Activated gamma-delta T cell treated with anti-CD3 and anti-CD28 coated beads, Interleukin-2, amount 50 U/mL, for 16 hours (primary cell): Measurements from ENCODE around the gene MPP3.
"Not testable (repeated sequence)": the region's sequence is repeated elsewhere in the genome, so short reads cannot be mapped to it uniquely, and the experiment has no call there.

Source experiments
- DNase-seq: peaks from one replicate; pipeline ENCODE4 v3.0.0-alpha.2; 2020; ENCODE audit warnings: low read depth

The MPP3 gene, protein sequence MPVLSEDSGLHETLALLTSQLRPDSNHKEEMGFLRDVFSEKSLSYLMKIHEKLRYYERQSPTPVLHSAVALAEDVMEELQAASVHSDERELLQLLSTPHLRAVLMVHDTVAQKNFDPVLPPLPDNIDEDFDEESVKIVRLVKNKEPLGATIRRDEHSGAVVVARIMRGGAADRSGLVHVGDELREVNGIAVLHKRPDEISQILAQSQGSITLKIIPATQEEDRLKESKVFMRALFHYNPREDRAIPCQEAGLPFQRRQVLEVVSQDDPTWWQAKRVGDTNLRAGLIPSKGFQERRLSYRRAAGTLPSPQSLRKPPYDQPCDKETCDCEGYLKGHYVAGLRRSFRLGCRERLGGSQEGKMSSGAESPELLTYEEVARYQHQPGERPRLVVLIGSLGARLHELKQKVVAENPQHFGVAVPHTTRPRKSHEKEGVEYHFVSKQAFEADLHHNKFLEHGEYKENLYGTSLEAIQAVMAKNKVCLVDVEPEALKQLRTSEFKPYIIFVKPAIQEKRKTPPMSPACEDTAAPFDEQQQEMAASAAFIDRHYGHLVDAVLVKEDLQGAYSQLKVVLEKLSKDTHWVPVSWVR

DNA sequence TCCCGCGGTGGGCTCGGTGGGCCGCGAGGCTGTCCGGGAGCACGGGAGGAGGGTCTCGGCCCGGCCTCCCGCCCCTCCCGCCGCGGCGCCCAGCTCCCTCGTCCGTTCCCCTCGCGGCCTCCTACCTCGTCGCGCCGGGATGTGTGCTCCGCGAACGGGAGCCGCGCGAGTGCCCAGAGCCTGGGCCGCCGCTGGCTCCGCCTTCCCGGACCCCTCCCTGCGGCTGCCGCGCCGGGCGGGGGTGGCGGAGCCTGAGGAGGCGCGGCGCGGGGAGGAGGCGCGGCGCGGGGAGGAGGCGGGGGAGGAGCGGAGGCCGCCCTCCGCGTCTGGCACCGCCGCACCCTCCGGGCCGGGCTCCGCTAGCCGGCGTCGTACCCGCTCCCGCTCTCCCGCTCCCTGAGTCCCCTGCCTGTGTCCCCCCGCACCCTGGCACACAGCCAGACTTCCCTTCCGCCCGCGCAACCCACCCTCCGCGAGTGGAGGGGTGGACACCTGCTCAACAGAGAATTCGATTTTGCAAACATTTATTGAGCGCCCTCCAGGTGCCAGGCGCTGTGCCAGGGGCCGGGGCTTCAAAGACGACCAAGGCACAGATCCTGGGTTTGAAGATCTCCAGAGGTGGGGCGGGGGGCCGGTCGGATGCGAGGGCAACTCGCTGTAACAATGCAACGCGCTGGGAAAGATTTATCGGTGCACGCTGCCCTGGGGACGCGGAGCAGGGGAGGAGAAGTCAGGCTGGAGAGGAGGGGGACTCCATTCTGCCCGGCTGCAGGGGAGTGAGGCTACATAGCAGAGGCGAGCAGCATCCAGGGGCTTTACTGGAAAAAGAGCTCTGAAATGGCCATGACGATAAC, at the start of gene MPP3:
TSS of gene MPP3 (minus strand) at position 171 of the 854 bp plus-strand sequence. CDS start 1,240 bp downstream, outside the sequence.
- DNase-seq = peak; percentile 4

DNA sequence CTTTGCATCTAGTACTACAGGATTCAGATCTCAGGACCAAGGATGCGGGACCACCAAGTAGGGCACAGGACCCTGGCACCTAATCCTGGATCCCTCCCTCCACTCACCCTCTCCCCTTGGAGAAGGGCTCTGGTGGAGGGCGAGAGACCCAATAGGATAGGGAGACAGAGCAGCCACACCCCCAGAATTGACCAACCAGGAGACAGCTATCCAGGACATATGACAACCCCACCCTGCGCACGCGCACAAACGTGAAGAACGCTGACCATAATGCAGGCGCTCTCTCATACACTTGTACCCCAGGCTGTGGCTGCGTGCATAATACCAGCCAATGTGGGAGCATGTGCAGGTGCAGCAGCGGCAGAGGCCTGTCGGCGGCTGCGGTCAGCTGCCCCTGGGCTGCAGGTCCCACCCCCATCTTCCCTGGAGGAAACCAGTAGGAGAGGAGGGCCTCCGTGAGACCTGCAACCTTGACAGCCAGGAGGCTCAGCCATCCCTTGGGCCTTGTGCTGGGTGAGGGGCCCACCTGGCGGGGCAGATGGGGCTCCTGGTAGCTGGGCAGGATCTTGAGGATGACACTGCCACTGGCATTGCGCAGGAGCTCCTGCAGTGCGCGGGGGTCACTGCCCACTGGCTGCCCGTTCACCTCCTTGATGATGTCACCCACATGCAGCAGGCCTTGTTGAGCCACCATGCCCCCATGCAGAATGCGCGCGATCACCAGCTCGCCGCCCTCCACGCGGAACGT, 49.0 kb upstream of the MPP3 start:
- no peak for DNase-seq

DNA sequence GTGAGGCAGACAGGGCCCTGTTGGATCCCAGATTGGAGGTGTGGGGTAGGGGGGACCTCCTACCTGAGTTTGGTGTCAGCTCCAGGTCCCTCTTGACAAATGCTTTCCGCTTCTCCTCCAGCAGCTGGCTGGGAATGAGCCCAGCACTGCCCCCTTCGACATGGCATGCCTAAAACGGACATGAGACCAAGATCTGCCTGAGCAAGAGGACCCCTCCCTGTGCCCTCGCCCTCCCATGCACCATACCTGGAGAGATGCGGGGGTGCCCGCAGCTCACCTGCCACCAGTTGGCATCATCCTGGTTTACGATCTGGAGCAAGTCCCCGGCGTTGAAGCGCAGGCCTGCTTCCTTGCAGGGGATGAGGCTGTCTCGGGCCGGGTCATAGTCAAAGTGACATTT, 48.2 kb upstream of the MPP3 start:
- DNase-seq = no peak

DNA sequence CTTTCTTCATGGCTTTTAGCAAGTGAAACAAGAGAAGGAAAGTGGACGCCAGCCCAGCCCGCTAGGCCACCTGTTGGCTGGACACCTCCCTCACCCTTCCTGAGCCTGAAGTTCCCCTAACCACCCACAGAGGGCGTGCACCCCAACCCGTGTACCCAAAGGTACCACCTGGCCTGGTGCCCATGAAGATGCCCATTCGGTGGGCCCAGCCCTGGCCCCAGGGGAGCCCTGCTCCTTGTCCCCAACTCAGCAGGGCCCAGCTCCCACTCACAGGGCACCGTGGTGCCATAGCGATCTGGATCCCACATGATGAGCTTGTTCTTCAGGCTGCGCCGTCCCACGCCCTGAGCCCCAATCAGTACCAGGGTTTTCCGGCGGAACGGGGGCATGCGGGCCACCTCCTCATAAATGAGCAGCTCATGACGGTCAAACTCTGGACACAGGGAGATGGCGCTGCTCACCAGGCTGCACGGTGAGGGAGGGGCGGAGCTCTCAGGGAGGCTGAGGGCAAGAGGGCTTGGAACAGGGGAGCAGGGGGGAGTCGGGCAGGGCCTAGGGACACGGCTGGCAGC, 47.6 kb upstream of the MPP3 start:
- no peak for DNase-seq

DNA sequence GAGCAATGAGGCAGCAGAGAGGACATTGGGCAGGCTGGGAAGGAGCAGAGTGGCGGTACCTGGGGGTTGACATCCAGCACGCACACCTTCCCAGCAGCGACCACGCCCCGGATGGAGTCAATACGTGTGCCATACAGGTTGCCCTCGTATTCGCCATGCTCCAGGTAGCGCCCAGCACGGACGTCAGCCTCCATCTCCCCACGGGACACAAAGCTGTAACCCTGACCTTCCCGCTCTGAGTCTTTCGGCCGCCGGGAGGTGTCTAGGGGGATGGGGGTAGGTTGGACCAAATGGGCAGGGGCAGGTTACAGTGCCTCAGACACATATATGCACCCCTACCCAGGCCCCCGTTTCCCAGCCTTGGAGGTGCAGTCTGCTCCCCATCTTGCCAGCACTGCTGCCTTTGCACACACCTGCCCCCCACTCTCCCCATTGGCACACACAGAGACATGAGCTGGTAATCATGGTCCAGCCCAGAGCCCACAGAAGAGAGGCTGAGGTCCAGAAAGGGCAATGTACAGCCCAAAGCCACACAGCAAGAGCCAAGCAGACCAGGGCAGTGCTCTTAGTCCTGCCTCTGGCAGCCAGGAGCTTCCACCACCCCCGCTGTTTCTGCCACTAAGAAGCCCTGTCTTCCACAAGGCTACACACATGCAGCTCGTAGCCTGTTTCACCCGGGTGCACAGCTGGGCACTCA, 46.9 kb upstream of the MPP3 start:
- DNase-seq = no peak

DNA sequence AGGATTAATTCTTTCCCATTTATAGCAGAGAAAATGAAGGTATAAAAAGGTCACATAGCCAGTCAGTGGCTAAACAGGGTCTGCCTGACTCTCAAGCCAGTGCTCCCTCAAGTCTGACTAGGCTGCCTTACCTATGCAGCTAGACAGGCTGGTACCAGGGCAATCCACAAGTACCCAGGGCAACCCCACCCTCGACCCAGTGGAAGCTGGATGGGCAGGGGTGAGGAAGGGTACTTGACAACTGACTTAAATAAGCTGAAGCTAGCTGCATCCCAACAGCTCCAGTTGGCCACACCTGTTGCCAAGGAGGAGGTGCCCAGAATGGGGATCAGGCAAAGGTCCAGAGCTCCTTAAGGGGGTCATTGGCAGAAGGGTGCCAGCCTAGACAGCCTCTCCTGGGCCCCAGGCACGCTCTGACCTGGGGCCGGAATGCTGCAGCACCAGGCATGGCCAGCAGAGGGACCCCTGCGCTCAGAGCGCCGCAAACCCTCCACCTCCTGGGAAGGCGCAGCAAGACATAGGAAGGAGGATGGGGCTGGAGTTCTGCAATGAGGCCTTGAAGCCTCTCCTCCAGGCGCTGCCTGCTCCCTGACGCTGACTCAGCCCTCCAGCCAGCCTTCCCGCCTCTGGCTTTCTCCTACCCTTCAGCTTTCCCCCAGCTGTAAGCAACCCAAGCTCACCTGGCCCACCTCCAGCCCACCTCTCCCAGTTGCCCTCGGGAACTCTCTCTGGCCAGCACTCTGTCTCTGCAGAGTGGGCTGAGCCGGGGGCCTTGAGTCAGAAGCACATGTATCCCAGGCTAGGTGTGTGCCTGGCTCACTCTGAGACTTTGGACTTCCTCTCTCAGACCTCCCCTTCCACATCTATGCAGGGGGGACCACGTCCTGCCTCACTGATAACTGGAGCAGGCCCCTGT, 45.6 kb upstream of the MPP3 start:
- DNase-seq = peak; percentile 41

DNA sequence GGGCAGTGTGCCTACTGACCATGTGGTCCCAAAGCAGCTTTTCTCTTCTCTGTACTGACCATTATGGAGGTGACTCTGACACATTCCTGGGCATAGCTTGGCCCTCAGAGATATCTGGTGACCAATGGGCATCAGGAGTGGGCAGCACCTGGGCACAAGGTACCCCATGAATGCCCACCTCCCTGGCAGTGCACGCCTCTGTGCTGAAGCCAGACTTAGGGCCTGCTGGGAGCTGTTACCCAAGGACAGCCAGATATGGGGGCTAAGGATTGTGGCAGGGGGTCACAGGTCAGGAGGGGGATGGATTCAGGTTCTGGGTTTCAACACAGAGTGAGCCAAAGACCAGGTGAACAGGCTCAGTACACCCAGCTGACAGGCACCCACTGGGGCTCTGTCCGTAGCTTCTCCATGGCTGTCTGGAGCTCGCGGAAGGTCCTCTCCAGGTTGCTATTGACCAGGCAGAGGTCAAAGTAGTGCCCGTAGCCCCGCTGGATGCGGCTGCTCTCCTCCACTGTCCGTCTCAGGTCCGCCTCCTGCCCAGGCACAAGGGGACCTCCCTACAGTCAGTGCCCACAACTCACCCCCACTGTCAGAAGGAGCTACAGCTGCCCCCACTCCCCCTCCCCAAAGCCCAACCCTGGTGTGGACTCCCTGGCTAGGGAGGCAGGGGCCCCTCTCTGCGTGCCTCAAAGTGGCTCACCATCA, 44.7 kb upstream of the MPP3 start:
- DNase-seq = no peak

DNA sequence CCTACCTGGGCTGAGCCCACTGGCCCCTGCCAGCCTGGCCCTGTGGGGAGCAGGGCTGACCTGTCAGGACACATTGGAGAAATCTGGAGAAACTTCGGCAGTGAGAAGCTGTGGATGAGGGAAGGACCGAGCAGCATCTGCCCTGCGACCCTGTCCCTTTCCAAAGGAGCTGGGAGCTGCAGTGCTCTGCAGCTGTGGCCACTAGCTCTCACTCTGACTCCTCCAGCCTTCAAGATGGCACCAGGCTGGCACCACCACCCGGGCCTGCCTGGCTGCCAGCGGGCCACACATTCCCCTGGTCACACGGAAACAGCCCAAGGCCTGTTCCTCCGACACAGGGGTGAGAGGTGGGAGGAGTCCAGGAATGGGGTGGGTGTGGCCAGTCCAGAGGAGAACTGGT, 44.1 kb upstream of the MPP3 start:
- DNase-seq = no peak

DNA sequence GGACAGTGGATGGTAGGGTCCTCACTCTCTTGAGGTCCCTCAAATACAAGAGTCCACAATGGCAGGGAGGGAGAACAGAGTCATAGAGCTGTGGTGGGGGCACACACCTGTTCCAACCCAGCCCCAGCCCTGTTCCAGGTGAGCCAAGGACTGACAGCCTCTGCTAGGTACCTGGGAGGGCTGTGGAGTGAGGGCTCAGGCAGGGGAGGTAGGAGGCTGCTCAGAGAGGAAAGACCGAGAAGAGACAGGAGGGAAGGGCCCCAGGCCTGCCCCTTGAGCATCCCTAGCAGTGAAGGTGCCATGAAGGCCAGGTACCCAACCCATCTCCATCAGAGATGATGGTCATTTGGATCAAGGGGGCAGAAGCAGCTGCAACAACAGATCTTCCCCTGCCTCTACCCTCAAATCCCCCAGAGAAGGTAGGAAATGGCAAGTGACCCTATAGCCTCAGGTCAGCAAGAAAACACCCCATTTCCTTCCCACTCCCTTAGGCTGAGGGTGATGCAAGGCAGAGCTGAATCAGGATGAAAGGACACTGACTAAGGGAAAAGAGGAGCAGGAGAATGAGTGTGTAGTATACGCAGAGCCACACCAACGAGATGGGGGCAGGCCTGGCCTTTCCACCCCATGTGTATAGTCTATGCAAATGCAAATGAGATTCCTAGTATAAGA, 42.7 kb upstream of the MPP3 start:
- DNase-seq = no peak

DNA sequence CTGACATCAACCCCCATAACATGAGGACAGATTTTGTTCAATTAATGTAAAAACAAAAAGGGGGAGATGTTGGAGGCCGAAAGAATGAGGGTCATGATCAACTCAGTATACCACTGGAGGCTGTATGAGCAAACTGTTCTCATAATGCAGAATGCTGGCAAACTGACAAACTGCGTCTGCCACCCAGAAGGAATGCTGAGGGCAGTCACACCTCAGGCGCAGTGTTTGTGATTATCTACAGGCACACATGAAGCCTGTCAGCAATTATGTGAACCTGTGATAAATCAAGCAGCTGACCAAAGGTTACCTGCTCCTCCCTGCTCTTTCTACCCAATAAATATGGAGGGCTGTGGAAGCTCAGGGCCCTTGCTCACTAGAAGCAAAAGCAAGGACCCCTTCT, 41.3 kb upstream of the MPP3 start:
- DNase-seq = no peak

DNA sequence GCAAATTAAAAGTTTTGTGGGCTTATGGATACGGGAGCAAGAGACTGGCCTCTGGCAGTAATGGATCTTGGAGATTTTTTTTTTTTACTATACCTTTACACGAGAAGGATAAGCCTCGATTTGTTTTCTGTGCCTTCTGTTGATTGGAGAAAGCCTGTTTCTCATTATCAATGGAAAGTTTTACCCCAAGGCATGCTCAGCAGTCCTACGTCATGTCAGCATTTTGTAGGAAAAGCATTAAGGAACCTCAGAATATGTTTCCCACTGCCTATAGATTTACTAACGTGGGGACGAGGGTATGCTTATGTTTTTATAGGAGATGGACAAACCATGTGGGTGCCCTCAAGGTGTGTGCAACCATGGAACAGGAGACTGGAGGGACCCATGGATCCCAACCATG, 40.9 kb upstream of the MPP3 start:
- DNase-seq = no peak

DNA sequence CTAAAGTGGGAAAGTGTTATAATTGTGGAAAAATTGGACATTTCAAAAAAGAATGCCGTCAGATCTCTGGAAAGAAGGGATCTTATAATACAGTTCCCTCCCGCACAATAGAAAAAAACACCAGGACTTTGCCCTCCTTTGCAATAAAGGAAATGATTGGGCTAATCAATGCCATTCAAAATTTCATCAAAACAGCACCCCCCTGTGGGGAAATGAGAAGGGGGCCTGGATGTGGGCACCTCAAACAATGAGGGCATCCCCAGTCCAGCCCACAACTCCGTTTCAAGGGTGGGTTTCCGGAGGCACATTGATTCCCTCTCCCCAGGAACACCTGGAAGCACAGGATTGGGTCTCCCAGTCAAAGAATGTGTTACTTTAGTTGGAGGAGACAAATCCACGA, 40.1 kb upstream of the MPP3 start:
- no peak for DNase-seq

DNA sequence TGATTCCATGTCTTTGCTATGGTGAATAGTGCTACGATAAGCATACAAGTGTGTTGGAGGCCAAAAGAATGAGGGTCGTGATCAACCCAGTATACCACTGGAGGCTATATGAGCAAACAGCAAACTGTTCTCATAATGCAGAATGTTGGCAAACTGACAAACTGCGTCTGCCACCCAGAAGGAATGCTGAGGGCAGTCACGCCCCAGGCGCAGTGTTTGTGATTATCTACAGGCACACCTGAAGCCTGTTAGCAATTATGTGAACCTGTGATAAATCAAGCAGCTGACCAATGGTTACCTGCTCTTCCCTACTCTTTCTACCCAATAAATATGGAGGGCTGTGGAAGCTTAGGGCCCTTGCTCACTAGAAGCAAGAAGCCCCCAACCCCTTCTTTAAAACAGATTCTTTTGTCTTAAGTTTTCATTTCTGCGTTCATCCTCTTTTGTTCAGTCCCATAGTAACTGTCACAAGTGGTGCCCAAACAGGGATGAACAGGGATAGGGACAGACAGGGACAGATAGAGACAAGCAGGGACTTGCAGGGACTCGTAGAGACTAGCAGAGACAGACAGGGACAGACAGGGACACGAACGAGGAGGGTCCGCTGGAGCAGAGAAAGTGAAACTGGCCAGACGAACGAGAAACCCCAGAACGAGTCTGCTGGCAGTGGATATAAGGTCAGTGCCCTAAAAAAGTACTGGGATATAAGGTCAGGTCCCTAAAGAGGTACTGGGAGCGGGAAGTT, 39.2 kb upstream of the MPP3 start:
- no peak for DNase-seq

DNA sequence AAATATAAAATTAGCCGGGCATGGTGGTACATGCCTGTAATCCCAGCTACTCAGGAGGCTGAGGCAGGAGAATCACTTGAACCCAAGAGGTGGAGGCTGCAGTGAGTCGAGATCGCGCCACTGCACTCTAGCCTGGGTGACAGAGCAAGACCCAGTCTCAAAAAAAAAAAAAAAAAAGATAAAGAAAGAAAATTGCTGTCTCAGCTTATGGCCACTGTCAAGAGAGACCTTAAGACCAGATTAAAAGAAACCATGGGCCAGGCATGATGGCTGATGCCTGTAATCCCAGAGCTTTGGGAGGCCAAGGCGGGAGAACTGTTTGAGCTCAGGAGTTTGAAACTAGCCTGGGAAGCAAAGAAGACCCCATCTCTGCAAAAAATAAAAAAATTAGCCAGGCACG, 36.1 kb upstream of the MPP3 start:
- not testable (repeated sequence) for DNase-seq

DNA sequence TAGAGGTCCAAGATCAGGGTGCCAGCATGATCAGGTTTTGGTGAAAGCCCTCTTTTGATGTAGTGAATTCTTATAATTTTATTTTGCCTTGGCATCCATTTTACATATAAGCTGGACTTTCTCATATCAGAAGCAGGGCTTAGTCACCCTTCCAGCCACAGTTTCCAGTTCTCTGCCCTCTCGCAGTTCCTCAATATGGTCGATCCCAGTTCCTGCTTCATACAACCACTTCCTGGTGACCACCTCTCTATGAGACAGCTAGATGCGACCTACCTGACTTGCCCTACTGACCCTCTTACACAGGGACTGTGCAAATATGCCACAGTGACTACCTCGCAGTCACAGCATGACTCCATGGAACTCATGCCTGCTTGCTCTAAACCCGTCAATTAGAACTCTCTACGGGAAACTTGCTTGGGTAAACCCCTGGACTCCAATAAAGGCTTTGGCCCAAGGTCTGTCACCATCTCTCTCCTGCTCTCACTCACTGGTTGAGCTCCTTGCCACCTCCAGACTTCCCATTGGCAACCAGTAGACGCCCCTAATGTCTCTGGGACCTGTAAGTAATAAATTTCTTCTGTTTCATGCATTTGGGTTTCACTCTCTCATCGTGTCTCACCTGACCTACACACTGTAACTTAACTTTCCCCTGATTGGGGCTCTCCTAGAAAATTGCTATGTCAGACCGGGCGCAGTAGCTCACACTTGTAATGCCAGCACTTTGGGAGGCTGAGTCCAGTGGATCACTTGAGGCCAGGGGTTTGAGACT, 35.5 kb upstream of the MPP3 start:
- no peak for DNase-seq

DNA sequence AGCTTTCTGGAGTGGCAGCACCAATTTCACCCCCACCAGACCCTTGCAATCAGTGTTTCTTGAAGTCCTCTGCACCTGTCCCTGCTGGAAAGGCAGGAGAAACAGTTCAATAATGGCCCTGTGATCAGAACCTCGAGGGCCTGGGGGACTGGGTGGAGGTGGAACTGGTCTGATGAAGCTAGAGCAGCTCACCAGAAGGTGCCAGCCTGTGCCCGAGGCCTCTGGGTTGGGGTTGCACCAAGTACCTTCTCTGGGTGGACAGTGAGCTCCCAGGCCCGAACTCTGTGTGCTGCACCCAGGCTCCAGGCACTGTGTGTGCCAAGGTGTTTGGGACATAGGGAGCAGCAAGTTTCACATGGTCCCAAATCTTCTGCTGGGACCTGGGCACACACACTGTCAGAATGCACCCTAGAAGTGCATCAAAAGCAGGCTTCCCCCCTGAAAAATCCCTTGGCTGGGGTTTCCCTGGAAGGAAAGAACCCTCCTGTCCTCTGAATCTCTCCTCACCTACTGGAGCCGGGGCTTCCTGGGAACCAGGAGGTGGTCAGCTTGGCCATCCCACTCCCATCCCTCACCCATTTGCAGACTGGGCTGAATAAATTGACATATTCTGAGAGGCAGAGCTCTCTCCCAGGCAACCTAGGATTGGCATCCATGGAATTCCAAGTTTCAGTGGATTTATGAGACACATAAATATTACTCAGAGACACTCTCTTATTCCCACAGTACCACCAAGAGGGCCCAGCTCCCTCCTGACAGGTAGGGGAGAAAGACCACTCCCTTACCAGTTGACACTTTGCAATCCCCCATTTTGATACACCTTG, 31.4 kb upstream of the MPP3 start:
- no peak for DNase-seq
